Nucleus accumbens (tissue), 56 donors: Measurements from ENCODE around the gene DXO.
"Not testable (repeated sequence)": the region's sequence is repeated elsewhere in the genome, so short reads cannot be mapped to it uniquely, and the experiment has no call there.

Experiments
- DNase-seq, 56 donors: peaks; one replicate each; lab custom pipeline; 2025; lab: John Stamatoyannopoulos, UW

Gene DXO

GRCh38 chr6:31971993-31972708, at the start of gene DXO:
Gene DXO, minus strand, starts transcription at chr6:31972138. Its CDS starts 463 bp downstream, at chr6:31971675.
- peak; percentile 86 to 100 (median 94) for DNase-seq

GRCh38 chr6:32014547-32014946, 42.6 kb upstream of the DXO start, which contains the start of gene C4B:
Gene C4B, plus strand, starts transcription at chr6:32014795. Its CDS starts 51 bp downstream, at chr6:32014846.
- not testable (repeated sequence) for DNase-seq

DNA sequence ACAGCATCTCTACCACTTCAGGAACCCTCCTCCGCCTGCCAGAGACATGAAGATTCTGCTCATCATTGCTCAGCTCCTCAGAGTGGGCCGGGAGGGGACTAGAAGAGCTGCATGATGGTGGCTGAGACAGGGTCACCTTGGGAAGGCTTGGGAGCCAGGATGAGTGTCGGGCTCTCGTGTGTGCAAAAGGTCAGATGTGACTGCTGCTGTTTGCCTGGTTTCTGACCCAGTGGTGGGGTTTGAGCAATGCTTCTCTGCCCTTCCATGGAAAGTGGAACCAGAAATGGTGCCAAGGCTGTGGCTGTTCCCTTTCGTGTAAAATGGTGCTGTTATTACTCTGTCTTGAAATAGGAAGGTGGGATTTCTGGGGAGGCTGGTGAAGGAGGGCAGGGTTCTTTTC, 41.8 kb upstream of the DXO start:
- not testable (repeated sequence) for DNase-seq

GRCh38 chr6:32012941-32013617, 41.1 kb upstream of the DXO start:
- peak in 2 of 56 donors; percentile 5 to 25 for DNase-seq

- not testable (repeated sequence) for DNase-seq
Observed at GRCh38 chr6:32010856-32011530, 39.1 kb upstream of the DXO start.

DNA sequence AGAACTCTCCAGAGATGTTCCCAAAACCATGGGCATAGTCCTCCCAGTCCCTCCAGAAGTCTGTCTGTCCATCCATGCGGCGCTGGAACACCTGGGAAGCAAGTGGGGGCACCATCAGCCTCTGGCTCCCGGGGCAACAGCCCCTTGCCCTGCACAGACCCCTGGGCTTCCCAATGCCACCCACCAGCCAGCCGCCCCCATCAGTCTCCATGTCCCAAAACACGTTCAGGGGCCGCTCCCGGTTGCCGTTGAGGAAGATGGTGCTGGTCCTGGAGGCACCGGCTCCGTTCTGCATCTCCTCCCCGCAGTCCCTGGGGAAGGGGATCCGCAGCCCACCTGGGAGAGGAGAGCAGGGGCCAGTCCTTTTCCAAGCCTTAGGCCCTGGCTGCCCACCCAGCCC, 37.6 kb upstream of the DXO start:
- not testable (repeated sequence) for DNase-seq

DNA sequence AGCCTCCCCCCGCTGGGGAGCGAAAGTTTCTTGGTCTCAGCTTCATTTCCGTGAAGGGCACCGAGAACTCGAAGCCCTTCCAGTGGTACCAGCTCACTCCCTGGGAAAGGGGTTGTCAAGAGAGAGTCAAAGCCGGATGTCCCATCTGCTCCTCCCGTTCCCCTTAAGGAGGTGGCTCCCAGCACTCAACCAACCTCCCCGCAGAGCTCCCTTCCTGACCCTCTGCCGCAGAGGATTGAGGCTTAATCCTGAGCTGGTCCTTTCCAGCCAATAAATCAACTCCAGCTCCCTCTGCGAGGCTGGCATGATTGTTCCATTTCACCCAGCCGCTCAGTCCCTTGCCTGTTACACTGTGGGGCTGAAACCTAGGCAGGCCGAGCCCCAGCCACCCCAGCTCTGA, 36.7 kb upstream of the DXO start:
- DNase-seq, result not testable (repeated sequence)

- not testable (repeated sequence) for DNase-seq
Observed at GRCh38 chr6:32008037-32008436, 36.1 kb upstream of the DXO start.

DNA sequence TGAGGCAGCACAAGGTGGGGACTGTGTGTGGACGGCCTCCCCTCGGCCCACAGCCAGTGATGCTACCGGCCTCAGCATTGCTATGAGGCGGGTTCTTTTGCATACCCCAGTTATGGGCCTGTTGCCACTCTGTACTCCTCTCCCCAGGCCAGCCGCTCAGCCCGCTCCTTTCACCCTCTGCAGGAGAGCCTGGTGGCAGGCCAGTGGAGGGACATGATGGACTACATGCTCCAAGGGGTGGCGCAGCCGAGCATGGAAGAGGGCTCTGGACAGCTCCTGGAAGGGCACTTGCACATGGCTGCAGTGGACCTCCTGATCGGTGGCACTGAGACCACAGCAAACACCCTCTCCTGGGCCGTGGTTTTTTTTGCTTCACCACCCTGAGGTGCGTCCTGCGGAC, 35.1 kb upstream of the DXO start:
- DNase-seq, result not testable (repeated sequence)

GRCh38 chr6:32005991-32006529, 34.1 kb upstream of the DXO start:
- not testable (repeated sequence) for DNase-seq

- DNase-seq, result not testable (repeated sequence)
Observed at GRCh38 chr6:32005538-32005880, 33.6 kb upstream of the DXO start.

DNA sequence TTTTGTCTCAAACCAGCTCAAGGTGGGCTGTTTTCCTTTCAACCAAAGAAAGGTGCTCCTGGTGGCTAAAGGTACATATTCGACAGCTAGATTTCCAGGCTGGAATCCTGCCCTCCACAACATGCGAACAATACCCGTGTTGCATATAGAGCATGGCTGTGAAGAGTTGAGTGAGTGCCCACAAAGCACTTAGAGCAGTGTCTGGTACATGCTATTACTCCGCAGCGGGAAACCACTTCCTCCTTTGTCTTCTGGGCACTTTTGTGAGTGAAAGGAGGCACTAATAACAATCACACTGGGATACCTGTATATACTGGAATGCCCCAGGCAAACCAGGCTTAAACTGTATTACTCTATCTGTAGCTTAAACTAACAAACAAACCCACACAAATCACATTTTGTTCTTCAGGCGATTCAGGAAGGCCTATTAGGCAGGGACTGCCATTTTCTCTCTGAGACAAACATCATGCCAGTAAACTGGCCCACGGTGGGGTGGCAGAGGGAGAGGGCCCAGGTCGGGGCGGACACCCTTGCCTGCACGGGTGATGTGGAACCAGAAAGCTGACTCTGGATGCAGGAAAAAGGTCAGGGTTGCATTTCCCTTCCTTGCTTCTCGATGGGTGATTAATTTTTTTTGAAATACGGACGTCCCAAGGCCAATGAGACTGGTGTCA, 33.1 kb upstream of the DXO start:
- not testable (repeated sequence) for DNase-seq

DNA sequence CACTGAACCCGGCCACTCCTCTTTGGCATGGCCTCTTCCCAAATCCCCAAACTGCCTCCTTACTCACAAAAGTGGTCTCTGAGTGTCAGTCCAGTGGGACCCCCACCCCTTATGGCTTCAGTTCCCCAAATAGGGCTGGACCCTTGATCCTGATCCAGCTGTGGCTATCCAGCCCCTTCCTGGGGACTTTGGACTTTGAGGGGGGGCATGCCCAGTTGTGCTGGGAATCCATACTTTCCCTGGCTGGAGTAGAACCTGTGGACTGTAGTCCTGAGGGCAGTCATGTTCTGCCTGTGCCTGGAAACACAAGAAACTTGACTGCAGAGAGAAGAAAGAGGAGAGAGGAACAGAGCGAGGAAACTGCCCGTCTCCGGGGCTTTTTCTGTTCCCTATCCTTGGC, 32.5 kb upstream of the DXO start:
- not testable (repeated sequence) for DNase-seq

- not testable (repeated sequence) for DNase-seq
Observed at GRCh38 chr6:32003301-32003700, 31.4 kb upstream of the DXO start.

GRCh38 chr6:32002546-32003268, 30.8 kb upstream of the DXO start:
- DNase-seq, result not testable (repeated sequence)

GRCh38 chr6:31996385-31996784, 24.4 kb upstream of the DXO start:
- DNase-seq, result not testable (repeated sequence)

GRCh38 chr6:31994421-31994820, 22.5 kb upstream of the DXO start:
- DNase-seq, result not testable (repeated sequence)

GRCh38 chr6:31989363-31989762, 17.4 kb upstream of the DXO start:
- not testable (repeated sequence) for DNase-seq

DNA sequence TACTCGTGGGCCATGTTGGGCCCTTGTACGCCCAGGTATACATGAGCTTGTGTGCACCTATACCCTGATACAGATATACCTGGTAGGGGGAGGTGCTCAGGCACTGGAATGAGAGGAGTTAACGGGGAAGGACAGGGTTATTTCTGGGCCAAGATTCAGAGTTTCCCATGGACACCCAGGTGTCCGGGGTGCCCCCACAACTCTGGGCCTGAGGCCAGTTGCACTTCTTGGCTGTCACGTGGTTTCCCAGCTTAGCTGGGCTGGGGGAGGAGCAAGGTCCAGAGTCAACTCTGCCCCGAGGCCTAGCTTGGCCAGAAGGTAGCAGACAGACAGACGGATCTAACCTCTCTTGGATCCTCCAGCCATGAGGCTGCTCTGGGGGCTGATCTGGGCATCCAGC, 9.8 kb upstream of the DXO start, which contains the start of gene C4A:
Gene C4A (plus strand): TSS at position 314 of the 400 bp plus-strand sequence. CDS start 51 bp downstream, at position 365.
- not testable (repeated sequence) for DNase-seq

DNA sequence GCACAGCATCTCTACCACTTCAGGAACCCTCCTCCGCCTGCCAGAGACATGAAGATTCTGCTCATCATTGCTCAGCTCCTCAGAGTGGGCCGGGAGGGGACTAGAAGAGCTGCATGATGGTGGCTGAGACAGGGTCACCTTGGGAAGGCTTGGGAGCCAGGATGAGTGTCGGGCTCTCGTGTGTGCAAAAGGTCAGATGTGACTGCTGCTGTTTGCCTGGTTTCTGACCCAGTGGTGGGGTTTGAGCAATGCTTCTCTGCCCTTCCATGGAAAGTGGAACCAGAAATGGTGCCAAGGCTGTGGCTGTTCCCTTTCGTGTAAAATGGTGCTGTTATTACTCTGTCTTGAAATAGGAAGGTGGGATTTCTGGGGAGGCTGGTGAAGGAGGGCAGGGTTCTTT, 9.1 kb upstream of the DXO start:
- DNase-seq, result not testable (repeated sequence)
